ENCODE data around the gene MAGEB1.

Gene MAGEB1

GRCh38 chrX:30262763-30263162 lies 15.8 kb downstream of the MAGEB1 start:
- H3K4me3 Mint-ChIP-seq = no peak overlapping the region
- no peaks in the 10 kb centered on the region for H3K9me3 Mint-ChIP-seq
- no peaks in the 10 kb centered on the region for H3K27me3 Mint-ChIP-seq (ENCODE audit: low read depth)
- DNase-seq (ENCODE audit: low spot score) = no peak
- H3K4me1 Mint-ChIP-seq (ENCODE audit: low read depth) = no peaks in the 10 kb centered on the region
- H3K27ac Mint-ChIP-seq = no peak overlapping the region
- H3K36me3 Mint-ChIP-seq (ENCODE audit: low read depth) = no peaks in the 10 kb centered on the region

DNA sequence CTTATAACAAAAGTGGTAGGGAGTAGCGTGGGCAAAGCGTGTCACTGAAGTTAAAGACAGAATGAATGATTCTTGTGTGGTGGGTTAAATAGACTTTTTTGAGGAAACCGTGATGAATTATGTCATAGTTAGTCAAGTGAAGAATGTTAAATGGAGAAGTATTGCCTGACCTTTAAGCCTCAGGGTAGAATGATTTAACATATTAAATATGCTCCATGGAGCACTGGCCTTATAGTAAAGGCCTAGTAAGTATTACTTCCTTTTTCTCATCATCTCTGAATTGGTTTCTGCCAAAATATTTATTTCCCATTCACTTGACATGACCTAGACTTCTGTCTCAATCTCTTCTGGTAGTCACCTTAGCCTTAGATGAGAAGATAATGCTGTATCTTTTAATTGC lies 23.7 kb downstream of the MAGEB1 start:
- peaks cover 2% of the 10 kb centered on the region for H3K27me3 Mint-ChIP-seq (ENCODE audit: low read depth)
- no peak overlapping the region for H3K4me3 Mint-ChIP-seq
- H3K27ac Mint-ChIP-seq = no peak overlapping the region
- H3K36me3 Mint-ChIP-seq (ENCODE audit: low read depth) = no peaks in the 10 kb centered on the region
- no peaks in the 10 kb centered on the region for H3K4me1 Mint-ChIP-seq (ENCODE audit: low read depth)
- no peaks in the 10 kb centered on the region for H3K9me3 Mint-ChIP-seq
- DNase-seq (ENCODE audit: low spot score) = no peak

- no peaks in the 10 kb centered on the region for H3K36me3 Mint-ChIP-seq (ENCODE audit: low read depth)
- H3K4me3 Mint-ChIP-seq = no peak overlapping the region
- no peak for DNase-seq (ENCODE audit: low spot score)
- peaks cover 4% of the 10 kb centered on the region for H3K4me1 Mint-ChIP-seq (ENCODE audit: low read depth)
- H3K27ac Mint-ChIP-seq = no peak overlapping the region
- H3K9me3 Mint-ChIP-seq = no peaks in the 10 kb centered on the region
- peaks cover 2% of the 10 kb centered on the region for H3K27me3 Mint-ChIP-seq (ENCODE audit: low read depth)
Observed at GRCh38 chrX:30275498-30275897, 28.6 kb downstream of the MAGEB1 start.

GRCh38 chrX:30278365-30278764 lies 31.4 kb downstream of the MAGEB1 start:
- Mint-ChIP-seq H3K27me3 (ENCODE audit: low read depth) (peaks cover 2% of the 10 kb centered on the region), H3K27ac (no peak overlapping the region), H3K4me1 (ENCODE audit: low read depth) (peaks cover 4% of the 10 kb centered on the region), H3K4me3 (no peak overlapping the region), H3K9me3 (no peaks in the 10 kb centered on the region), H3K36me3 (ENCODE audit: low read depth) (no peaks in the 10 kb centered on the region)
- DNase-seq (ENCODE audit: low spot score) = no peak

DNA sequence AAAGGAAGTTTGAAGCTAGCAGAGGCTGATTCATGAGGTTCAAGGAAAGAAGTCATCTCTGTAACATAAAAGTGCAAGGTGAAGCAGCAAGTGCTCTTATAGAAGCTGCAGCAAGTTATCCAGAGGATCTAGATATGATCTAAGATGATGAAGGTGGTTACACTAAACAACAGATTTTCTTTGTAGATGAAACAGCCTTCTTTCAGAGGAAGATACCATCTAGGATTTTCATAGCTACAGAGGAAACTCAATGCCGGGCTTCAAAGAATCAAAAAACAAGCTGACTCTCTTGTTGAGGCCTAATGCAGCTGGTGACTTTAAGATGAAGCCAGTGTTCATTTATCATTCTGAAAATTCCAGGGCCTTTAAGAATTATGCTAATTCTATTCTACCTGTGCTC lies 33.5 kb downstream of the MAGEB1 start:
- no peak overlapping the region for H3K27ac Mint-ChIP-seq
- no peaks in the 10 kb centered on the region for H3K9me3 Mint-ChIP-seq
- H3K27me3 Mint-ChIP-seq (ENCODE audit: low read depth) = no peaks in the 10 kb centered on the region
- no peaks in the 10 kb centered on the region for H3K36me3 Mint-ChIP-seq (ENCODE audit: low read depth)
- H3K4me3 Mint-ChIP-seq = no peak overlapping the region
- peaks cover 4% of the 10 kb centered on the region for H3K4me1 Mint-ChIP-seq (ENCODE audit: low read depth)
- DNase-seq (ENCODE audit: low spot score) = no peak

GRCh38 chrX:30282527-30282926 lies 35.6 kb downstream of the MAGEB1 start:
- H3K27me3 Mint-ChIP-seq (ENCODE audit: low read depth) = no peaks in the 10 kb centered on the region
- H3K27ac Mint-ChIP-seq = no peak overlapping the region
- no peaks in the 10 kb centered on the region for H3K9me3 Mint-ChIP-seq
- no peak overlapping the region for H3K4me3 Mint-ChIP-seq
- peaks cover 4% of the 10 kb centered on the region for H3K4me1 Mint-ChIP-seq (ENCODE audit: low read depth)
- DNase-seq (ENCODE audit: low spot score) = no peak
- H3K36me3 Mint-ChIP-seq (ENCODE audit: low read depth) = no peaks in the 10 kb centered on the region

- Mint-ChIP-seq H3K9me3 (no peaks in the 10 kb centered on the region), H3K27me3 (ENCODE audit: low read depth) (no peaks in the 10 kb centered on the region), H3K4me1 (ENCODE audit: low read depth) (peaks cover 4% of the 10 kb centered on the region), H3K27ac (no peak overlapping the region), H3K4me3 (no peak overlapping the region), H3K36me3 (ENCODE audit: low read depth) (no peaks in the 10 kb centered on the region)
- no peak for DNase-seq (ENCODE audit: low spot score)
Observed at GRCh38 chrX:30283456-30284200, 36.7 kb downstream of the MAGEB1 start.

DNA sequence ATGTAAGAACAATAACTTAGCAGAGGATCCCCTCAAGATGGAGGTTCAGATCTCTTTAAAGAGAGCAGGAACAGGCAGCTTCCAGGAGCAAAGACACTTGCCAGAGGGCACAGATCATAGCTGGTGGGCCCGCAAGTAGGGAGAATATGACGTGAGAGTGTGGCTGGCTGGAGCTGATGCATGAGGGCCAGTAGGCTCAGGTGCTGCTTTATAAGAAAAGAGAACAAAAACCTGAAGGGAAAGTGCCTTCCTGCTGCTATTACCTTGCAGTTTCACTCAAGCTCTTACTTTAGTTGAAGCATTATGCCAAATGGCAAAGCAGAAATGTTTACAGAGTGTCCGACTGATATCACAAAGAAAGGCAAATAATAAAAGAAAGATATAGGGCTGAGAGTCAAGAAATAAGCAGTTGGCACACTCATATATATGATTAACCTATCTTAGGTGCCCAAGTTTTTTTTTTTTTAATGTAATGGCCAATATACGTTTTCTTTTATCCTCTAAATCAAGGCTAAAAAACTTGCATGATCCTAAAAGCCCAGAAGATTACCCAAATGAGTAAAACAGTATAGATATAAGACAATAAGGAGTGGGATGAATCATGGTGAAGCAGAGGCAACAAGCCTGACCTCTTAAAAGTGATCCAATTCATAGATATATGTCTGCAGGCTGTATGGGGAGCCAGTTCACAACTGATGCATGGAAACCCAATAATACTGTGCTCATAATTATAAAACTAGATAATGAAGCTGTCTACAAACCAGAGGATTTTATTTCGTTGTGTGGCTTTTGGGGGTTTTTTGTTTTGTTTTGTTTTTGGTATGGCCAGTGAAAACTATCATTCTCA lies 49.7 kb downstream of the MAGEB1 start:
- no peak for DNase-seq (ENCODE audit: low spot score)
- H3K9me3 Mint-ChIP-seq = no peaks in the 10 kb centered on the region
- H3K4me3 Mint-ChIP-seq = no peak overlapping the region
- no peaks in the 10 kb centered on the region for H3K4me1 Mint-ChIP-seq (ENCODE audit: low read depth)
- no peaks in the 10 kb centered on the region for H3K36me3 Mint-ChIP-seq (ENCODE audit: low read depth)
- no peak overlapping the region for H3K27ac Mint-ChIP-seq
- H3K27me3 Mint-ChIP-seq (ENCODE audit: low read depth) = peaks cover 2% of the 10 kb centered on the region

GRCh38 chrX:30301208-30301607 lies 54.3 kb downstream of the MAGEB1 start:
- Mint-ChIP-seq H3K4me1 (ENCODE audit: low read depth) (no peaks in the 10 kb centered on the region), H3K36me3 (ENCODE audit: low read depth) (no peaks in the 10 kb centered on the region), H3K27me3 (ENCODE audit: low read depth) (no peaks in the 10 kb centered on the region)

More at GRCh38 chrX:30301208-30301607, 54.3 kb downstream of the MAGEB1 start:
- Mint-ChIP-seq H3K9me3 (no peaks in the 10 kb centered on the region), H3K27ac (no peak overlapping the region), H3K4me3 (no peak overlapping the region)
- DNase-seq (ENCODE audit: low spot score) = no peak

Data from T-helper 2 cell treated with Interferon-gamma antibody and Interleukin-4, amounts not matched to agents 5 μg/mL and 100 μg/mL, for 36 hours (primary cell).